ENCODE results near the gene OPRD1. TPM values are rescaled to one million over a fixed set of nuclear protein-coding genes. Genes with fewer than 3 reads are reported as not detected.

The OPRD1 gene
- total RNA-seq, 1 donor from 2014 or later: 0.82 TPM

GRCh38 chr1:28877132-28877781 is 65.3 kb downstream of the OPRD1 start:
- DNase-seq (ENCODE audit: low spot score in 2 of 2): peak; percentile 62 to 82
- no peak for FAIRE-seq

GRCh38 chr1:28878796-28879195 is 66.8 kb downstream of the OPRD1 start:
- FAIRE-seq (no peak), DNase-seq (ENCODE audit: low spot score in 2 of 2) (no peak)

- FAIRE-seq: no peak
- peak; percentile 67 to 80 for DNase-seq (ENCODE audit: low spot score in 2 of 2)
These were observed 70.1 kb downstream of the OPRD1 start for GRCh38 chr1:28882009-28882628.

GRCh38 chr1:28883242-28883616 is 71.3 kb downstream of the OPRD1 start:
- DNase-seq (ENCODE audit: low spot score in 2 of 2) (no peak), FAIRE-seq (no peak)

- no peak for FAIRE-seq
- DNase-seq (ENCODE audit: low spot score in 2 of 2): no peak
These were observed 73.5 kb downstream of the OPRD1 start for GRCh38 chr1:28885472-28885877.

- DNase-seq (ENCODE audit: low spot score in 2 of 2) (no peak), FAIRE-seq (no peak)
These were observed 74.2 kb downstream of the OPRD1 start for GRCh38 chr1:28885977-28886730.

- DNase-seq (ENCODE audit: low spot score in 2 of 2): peak; percentile 80 to 91
- FAIRE-seq: no peak
These were observed 74.9 kb downstream of the OPRD1 start for GRCh38 chr1:28886731-28887418.

- peak in 1 of 2 donors; percentile 56 for DNase-seq (ENCODE audit: low spot score in 2 of 2)
- no peak for FAIRE-seq
These were observed 75.5 kb downstream of the OPRD1 start for GRCh38 chr1:28887419-28887834.

GRCh38 chr1:28887835-28888682 is 76.1 kb downstream of the OPRD1 start:
- FAIRE-seq (no peak), DNase-seq (ENCODE audit: low spot score in 2 of 2) (no peak)

GRCh38 chr1:28888915-28889314 is 76.9 kb downstream of the OPRD1 start:
- DNase-seq (ENCODE audit: low spot score in 2 of 2) (no peak), FAIRE-seq (no peak)

- no peak for FAIRE-seq
- DNase-seq (ENCODE audit: low spot score in 2 of 2): no peak
These were observed 77.4 kb downstream of the OPRD1 start for GRCh38 chr1:28889357-28889756.

GRCh38 chr1:28890435-28890834 is 78.5 kb downstream of the OPRD1 start:
- no peak for DNase-seq (ENCODE audit: low spot score in 2 of 2)
- no peak for FAIRE-seq

GRCh38 chr1:28890836-28891235 is 78.9 kb downstream of the OPRD1 start:
- DNase-seq (ENCODE audit: low spot score in 2 of 2): no peak
- no peak for FAIRE-seq

GRCh38 chr1:28891256-28891655 is 79.3 kb downstream of the OPRD1 start:
- FAIRE-seq: no peak

GRCh38 chr1:28893403-28894102 is 81.6 kb downstream of the OPRD1 start:
- no peak for FAIRE-seq
- no peak for DNase-seq (ENCODE audit: low spot score in 2 of 2)

More at GRCh38 chr1:28891256-28891655, 79.3 kb downstream of the OPRD1 start:
- DNase-seq (ENCODE audit: low spot score in 2 of 2): no peak

- FAIRE-seq (no peak), DNase-seq (ENCODE audit: low spot score in 2 of 2) (no peak)
These were observed 82.8 kb downstream of the OPRD1 start for GRCh38 chr1:28894785-28895184.

- FAIRE-seq (no peak), DNase-seq (ENCODE audit: low spot score in 2 of 2) (no peak)
These were observed 84.1 kb downstream of the OPRD1 start for GRCh38 chr1:28895896-28896608.

GRCh38 chr1:28896609-28896986 is 84.6 kb downstream of the OPRD1 start:
- DNase-seq (ENCODE audit: low spot score in 2 of 2) (no peak), FAIRE-seq (no peak)

- no peak for FAIRE-seq
- DNase-seq (ENCODE audit: low spot score in 2 of 2): no peak
These were observed 85.8 kb downstream of the OPRD1 start for GRCh38 chr1:28897789-28898188.

All from frontal cortex (tissue), 4 donors.